GF-D8 (cell line): ENCODE data around the gene IQGAP2.
"Not testable (repeated sequence)": the region's sequence is repeated elsewhere in the genome, so short reads cannot be mapped to it uniquely, and the experiment has no call there.

Source experiments
- DNase-seq: peaks from one replicate; lab custom pipeline; 2025; lab: John Stamatoyannopoulos, UW

The IQGAP2 gene

GRCh38 chr5:76579166-76579937, 176.3 kb downstream of the IQGAP2 start:
- no peak for DNase-seq

GRCh38 chr5:76580981-76581380, 177.9 kb downstream of the IQGAP2 start:
- no peak for DNase-seq

- no peak for DNase-seq
Measured at GRCh38 chr5:76582230-76583162, 179.4 kb downstream of the IQGAP2 start.

GRCh38 chr5:76583163-76584047, 180.3 kb downstream of the IQGAP2 start:
- no peak for DNase-seq

GRCh38 chr5:76585783-76586217, 182.7 kb downstream of the IQGAP2 start:
- DNase-seq = no peak

- DNase-seq = no peak
Measured at GRCh38 chr5:76586531-76586930, 183.4 kb downstream of the IQGAP2 start.

GRCh38 chr5:76590027-76590426, 186.9 kb downstream of the IQGAP2 start:
- DNase-seq = no peak

- DNase-seq = no peak
Measured at GRCh38 chr5:76591366-76591765, 188.3 kb downstream of the IQGAP2 start.

GRCh38 chr5:76592692-76593091, 189.6 kb downstream of the IQGAP2 start:
- no peak for DNase-seq

GRCh38 chr5:76594107-76594506, 191.0 kb downstream of the IQGAP2 start:
- no peak for DNase-seq

- DNase-seq = no peak
Measured at GRCh38 chr5:76595755-76596481, 192.8 kb downstream of the IQGAP2 start.

GRCh38 chr5:76598531-76598930, 195.4 kb downstream of the IQGAP2 start:
- DNase-seq = no peak

GRCh38 chr5:76600716-76601115, 197.6 kb downstream of the IQGAP2 start:
- no peak for DNase-seq

- no peak for DNase-seq
Measured at GRCh38 chr5:76601470-76601869, 198.4 kb downstream of the IQGAP2 start.

GRCh38 chr5:76602094-76602726, 199.1 kb downstream of the IQGAP2 start:
- no peak for DNase-seq

GRCh38 chr5:76603991-76604390, 200.9 kb downstream of the IQGAP2 start:
- not testable (repeated sequence) for DNase-seq

- no peak for DNase-seq
Measured at GRCh38 chr5:76604838-76605237, 201.8 kb downstream of the IQGAP2 start.

GRCh38 chr5:76606701-76607100, 203.6 kb downstream of the IQGAP2 start:
- no peak for DNase-seq

GRCh38 chr5:76607353-76607871, 204.3 kb downstream of the IQGAP2 start:
- no peak for DNase-seq

- no peak for DNase-seq
Measured at GRCh38 chr5:76608833-76609232, 205.7 kb downstream of the IQGAP2 start.

GRCh38 chr5:76610196-76610595, 207.1 kb downstream of the IQGAP2 start:
- no peak for DNase-seq
